Osteoblast (primary cell): ENCODE results near the gene COL4A2. TPM values are rescaled to one million over a fixed set of nuclear protein-coding genes. Genes with fewer than 3 reads are reported as not detected.
A peak's percentile ranks its signal among the peaks of the same experiment; 100 is the strongest.

ENCODE experiments used
- DNase-seq: peaks from one replicate; pipeline ENCODE4 v3.0.0; 2011; ENCODE audit warnings: low spot score, mixed read lengths; ENCODE audit not compliant: insufficient read length; ENCODE audit errors: missing footprints
- H2AFZ ChIP-seq: 2 replicates; pipeline ENCODE4 v1.6.0; 2011; ENCODE audit warnings: mild to moderate bottlenecking, low read length
- H3K27ac ChIP-seq: 2 replicates; pipeline ENCODE4 v1.5.1; 2011; ENCODE audit warnings: mild to moderate bottlenecking, low read depth, low read length, moderate library complexity
- H3K27me3 ChIP-seq: 2 replicates; pipeline ENCODE4 v1.6.0; 2012; ENCODE audit warnings: mild to moderate bottlenecking, control low read depth, inconsistent platforms, low read length, moderate library complexity; ENCODE audit not compliant: insufficient read depth
- H3K36me3 ChIP-seq: 2 replicates; pipeline ENCODE4 v1.5.1; 2011; ENCODE audit warnings: mild to moderate bottlenecking, low read length, control low read depth, moderate library complexity; ENCODE audit not compliant: insufficient read depth
- H3K4me1 ChIP-seq: 2 replicates; pipeline ENCODE4 v1.5.1; 2011; ENCODE audit warnings: mild to moderate bottlenecking, low read length, control low read depth, moderate library complexity; ENCODE audit not compliant: insufficient read depth
- H3K4me2 ChIP-seq: 2 replicates; pipeline ENCODE4 v1.6.0; 2011; ENCODE audit warnings: mild to moderate bottlenecking, low read length; ENCODE audit not compliant: insufficient read depth
- H3K4me3 ChIP-seq: fragments of 200-600 bp; sonication (generic); 3 replicates; pipeline ENCODE4 v1.5.1; 2012; ENCODE audit warnings: mild to moderate bottlenecking, low read length, inconsistent platforms; ENCODE audit not compliant: insufficient read depth
- H3K79me2 ChIP-seq: 2 replicates; pipeline ENCODE4 v1.6.0; 2012; ENCODE audit warnings: mild to moderate bottlenecking, low read length, control low read depth, inconsistent platforms; ENCODE audit not compliant: insufficient read depth
- H3K9me3 ChIP-seq: 2 replicates; pipeline ENCODE4 v1.5.1; 2011; ENCODE audit warnings: low read depth, low read length, control low read depth
- H4K20me1 ChIP-seq: 2 replicates; pipeline ENCODE4 v1.6.0; 2012; ENCODE audit warnings: mild to moderate bottlenecking, low read length, control low read depth; ENCODE audit not compliant: insufficient read depth
- total RNA-seq: library from RNA; depleted of rRNA; stranded (reverse); fragments of >200 nt; gene quantifications from 2 replicates; pipeline ENCODE4 v1.2.3, GENCODE V29; 2012
- TF ChIP-seq, protein P1 (sequence below): IDR thresholded peaks from 2 replicates; pipeline ENCODE4 v1.5.1; 2011; ENCODE audit warnings: mild to moderate bottlenecking, low read depth, low read length, moderate library complexity; ENCODE audit errors: extremely low read depth

Gene COL4A2
- total RNA-seq, 1 donor: 267 TPM

GRCh38 chr13:110511509-110512181, 204.6 kb downstream of the COL4A2 start:
- DNase-seq: peak; percentile 55
- no peaks in the 10 kb centered on the region for H3K79me2 ChIP-seq
- no peaks in the 10 kb centered on the region for H3K9me3 ChIP-seq
- TF ChIP-seq, protein P1, sequence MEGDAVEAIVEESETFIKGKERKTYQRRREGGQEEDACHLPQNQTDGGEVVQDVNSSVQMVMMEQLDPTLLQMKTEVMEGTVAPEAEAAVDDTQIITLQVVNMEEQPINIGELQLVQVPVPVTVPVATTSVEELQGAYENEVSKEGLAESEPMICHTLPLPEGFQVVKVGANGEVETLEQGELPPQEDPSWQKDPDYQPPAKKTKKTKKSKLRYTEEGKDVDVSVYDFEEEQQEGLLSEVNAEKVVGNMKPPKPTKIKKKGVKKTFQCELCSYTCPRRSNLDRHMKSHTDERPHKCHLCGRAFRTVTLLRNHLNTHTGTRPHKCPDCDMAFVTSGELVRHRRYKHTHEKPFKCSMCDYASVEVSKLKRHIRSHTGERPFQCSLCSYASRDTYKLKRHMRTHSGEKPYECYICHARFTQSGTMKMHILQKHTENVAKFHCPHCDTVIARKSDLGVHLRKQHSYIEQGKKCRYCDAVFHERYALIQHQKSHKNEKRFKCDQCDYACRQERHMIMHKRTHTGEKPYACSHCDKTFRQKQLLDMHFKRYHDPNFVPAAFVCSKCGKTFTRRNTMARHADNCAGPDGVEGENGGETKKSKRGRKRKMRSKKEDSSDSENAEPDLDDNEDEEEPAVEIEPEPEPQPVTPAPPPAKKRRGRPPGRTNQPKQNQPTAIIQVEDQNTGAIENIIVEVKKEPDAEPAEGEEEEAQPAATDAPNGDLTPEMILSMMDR: no peak
- peaks cover 4% of the 10 kb centered on the region for H3K4me1 ChIP-seq
- no peak overlapping the region for H3K27ac ChIP-seq
- H2AFZ ChIP-seq: no peak overlapping the region
- peaks cover 8% of the 10 kb centered on the region for H4K20me1 ChIP-seq
- H3K27me3 ChIP-seq: no peaks in the 10 kb centered on the region
- H3K4me3 ChIP-seq: no peak overlapping the region
- H3K36me3 ChIP-seq: peaks cover 82% of the 10 kb centered on the region
- no peak overlapping the region for H3K4me2 ChIP-seq

DNA sequence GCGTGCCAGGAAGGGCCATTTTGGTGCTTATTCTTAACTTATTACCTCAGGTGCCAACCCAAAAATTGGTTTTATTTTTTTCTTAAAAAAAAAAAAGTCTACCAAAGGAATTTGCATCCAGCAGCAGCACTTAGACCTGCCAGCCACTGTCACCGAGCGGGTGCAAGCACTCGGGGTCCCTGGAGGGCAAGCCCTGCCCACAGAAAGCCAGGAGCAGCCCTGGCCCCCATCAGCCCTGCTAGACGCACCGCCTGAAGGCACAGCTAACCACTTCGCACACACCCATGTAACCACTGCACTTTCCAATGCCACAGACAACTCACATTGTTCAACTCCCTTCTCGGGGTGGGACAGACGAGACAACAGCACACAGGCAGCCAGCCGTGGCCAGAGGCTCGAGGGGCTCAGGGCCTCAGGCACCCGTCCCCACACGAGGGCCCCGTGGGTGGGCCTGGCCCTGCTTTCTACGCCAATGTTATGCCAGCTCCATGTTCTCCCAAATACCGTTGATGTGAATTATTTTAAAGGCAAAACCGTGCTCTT, 205.2 kb downstream of the COL4A2 start:
- Histone ChIP-seq H3K27me3 (no peaks in the 10 kb centered on the region), H3K4me3 (no peak overlapping the region), H3K36me3 (peaks cover 75% of the 10 kb centered on the region), H3K27ac (no peak overlapping the region), H3K4me2 (no peak overlapping the region), H3K4me1 (no peaks in the 10 kb centered on the region), H3K9me3 (no peaks in the 10 kb centered on the region), H2AFZ (no peak overlapping the region), H3K79me2 (no peaks in the 10 kb centered on the region), H4K20me1 (peaks cover 8% of the 10 kb centered on the region)
- TF ChIP-seq, protein P1: no peak
- peak; percentile 10 for DNase-seq

DNA sequence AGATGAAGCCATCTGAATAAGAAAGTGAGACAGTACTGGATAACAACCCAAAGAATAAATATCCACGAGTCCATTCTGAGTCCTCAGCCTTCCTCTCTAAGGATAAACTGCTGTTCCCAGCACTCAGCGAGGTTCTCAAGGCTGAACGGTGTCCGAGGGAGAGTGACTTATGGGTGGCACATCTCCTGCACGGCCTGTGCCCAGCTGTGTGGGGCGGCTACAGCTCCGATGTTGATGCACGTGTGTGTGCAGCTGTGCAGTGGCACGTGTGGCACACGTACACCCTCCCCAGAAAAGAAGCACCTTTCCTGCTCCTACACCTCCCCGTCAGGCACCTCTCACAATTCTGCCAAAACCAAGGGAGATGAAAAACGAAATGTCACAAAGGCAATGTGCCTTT, 209.4 kb downstream of the COL4A2 start:
- Histone ChIP-seq H3K9me3 (no peaks in the 10 kb centered on the region), H3K4me1 (peaks cover 17% of the 10 kb centered on the region), H3K36me3 (peaks cover 37% of the 10 kb centered on the region), H3K4me2 (no peak overlapping the region), H3K4me3 (no peak overlapping the region), H4K20me1 (peaks cover 5% of the 10 kb centered on the region), H3K79me2 (no peaks in the 10 kb centered on the region), H3K27me3 (no peaks in the 10 kb centered on the region), H3K27ac (no peak overlapping the region), H2AFZ (no peak overlapping the region)
- TF ChIP-seq, protein P1: no peak
- peak; percentile 85 for DNase-seq

- Histone ChIP-seq H3K36me3 (peaks cover 25% of the 10 kb centered on the region), H3K79me2 (no peaks in the 10 kb centered on the region), H3K27me3 (no peaks in the 10 kb centered on the region), H3K4me3 (no peak overlapping the region), H3K4me2 (no peak overlapping the region), H3K27ac (peak overlapping the region; percentile 41), H4K20me1 (peaks cover 5% of the 10 kb centered on the region), H3K4me1 (peaks cover 17% of the 10 kb centered on the region), H3K9me3 (no peaks in the 10 kb centered on the region), H2AFZ (no peak overlapping the region)
- TF ChIP-seq, protein P1: no peak
- peak; percentile 84 for DNase-seq
Measured at GRCh38 chr13:110517505-110518225, 210.6 kb downstream of the COL4A2 start.
